NCI-H345 treated with DMSO at 0.1 percent for 48 hours (cell line): ENCODE results near the gene CCSER1.
"Not testable (repeated sequence)": the region's sequence is repeated elsewhere in the genome, so short reads cannot be mapped to it uniquely, and the experiment has no call there.

Source experiments
- DNase-seq: peaks from one replicate; lab custom pipeline; 2025; ENCODE audit not compliant: unreplicated experiment; lab: John Stamatoyannopoulos, UW

CCSER1 gene

GRCh38 chr4:91325495-91325894 is 1198.3 kb downstream of the CCSER1 start:
- DNase-seq, result no peak

DNA sequence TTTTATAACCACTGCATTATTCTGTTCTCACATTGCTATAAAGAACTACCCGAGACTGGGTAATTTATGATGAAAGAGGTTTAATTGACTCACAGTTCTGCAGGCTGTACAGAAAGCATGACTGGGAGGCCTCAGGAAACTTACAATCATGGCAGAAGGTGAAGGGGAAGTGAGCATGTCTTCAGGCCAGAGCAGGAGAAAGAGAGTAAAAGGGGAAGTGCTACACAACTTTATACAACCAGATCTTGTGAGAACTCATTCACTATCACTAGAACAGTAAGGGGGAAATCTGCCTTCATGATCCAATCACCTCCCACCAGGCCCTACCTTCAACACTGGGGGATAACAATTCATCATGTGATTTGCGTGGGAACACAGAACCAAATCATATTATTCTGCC is 1199.0 kb downstream of the CCSER1 start:
- not testable (repeated sequence) for DNase-seq

GRCh38 chr4:91330555-91331137 is 1203.5 kb downstream of the CCSER1 start:
- no peak for DNase-seq

DNA sequence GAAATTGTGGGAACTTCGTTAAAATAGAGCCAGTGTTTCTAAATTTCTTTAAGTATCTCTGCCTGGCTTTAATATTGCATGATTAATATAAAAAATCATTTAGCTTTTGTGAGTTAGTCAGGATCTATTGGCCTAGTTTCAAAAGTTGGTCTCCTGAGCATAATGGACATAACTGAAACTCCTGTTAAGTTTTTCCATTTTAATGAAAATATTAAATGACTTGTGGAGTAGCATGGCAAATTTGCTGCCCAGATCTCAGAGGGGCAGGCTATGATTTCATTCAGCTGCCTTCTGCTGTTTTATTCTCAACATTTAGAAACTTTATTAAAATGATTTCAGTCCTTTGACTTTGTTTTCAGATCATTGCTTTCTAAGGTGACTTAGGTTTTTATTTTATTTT is 1213.6 kb downstream of the CCSER1 start:
- DNase-seq, result no peak

GRCh38 chr4:91345632-91346031 is 1218.4 kb downstream of the CCSER1 start:
- no peak for DNase-seq

GRCh38 chr4:91356496-91356895 is 1229.3 kb downstream of the CCSER1 start:
- DNase-seq, result not testable (repeated sequence)

GRCh38 chr4:91358016-91358415 is 1230.8 kb downstream of the CCSER1 start:
- not testable (repeated sequence) for DNase-seq

GRCh38 chr4:91358621-91359020 is 1231.4 kb downstream of the CCSER1 start:
- DNase-seq, result not testable (repeated sequence)

DNA sequence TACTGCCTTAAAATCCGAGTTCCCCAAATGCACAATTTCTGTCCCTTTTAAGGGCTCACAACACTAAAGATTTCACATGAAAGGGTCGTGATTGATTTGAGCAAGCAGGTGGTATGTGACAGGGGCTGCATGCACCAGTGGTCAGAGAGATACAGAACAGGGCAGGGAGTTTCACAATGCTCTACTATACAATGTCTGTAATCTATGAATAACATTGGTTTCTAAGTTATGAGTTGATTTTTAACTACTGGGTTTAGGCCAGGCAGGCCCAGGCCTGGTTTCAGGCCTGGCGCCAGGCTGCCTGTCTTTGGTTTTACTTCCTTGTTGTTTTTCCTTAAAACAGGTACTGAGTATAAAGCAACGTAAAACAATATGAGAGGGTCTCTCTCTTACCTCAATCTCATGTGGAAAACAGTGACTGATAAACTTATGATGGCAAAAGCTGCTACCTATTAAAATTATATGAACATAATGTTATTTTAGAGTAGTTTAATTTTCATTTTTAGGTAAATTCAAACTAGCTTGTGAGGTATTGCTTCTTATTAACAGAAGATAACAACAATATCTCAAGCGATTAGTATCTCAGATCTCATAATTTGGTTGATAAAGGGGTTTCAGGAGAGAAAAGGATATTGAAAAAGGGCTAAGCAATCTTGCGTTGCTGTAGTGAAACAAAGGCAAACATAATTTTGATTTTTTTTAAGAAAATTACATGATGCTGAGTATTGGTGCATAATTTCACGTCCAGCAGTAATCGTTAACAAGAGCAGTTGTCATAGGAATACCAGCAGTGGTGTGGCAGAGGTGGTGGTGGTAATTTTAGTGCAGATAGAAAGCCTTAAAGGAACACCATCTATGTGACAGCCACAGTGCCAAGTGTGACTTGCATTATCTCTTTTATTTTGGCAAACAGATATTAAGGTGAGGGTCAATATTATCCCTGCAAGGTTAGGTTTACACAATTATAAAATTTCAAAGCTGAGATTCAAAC is 1232.1 kb downstream of the CCSER1 start:
- DNase-seq, result no peak

GRCh38 chr4:91362125-91362524 is 1234.9 kb downstream of the CCSER1 start:
- DNase-seq, result no peak

DNA sequence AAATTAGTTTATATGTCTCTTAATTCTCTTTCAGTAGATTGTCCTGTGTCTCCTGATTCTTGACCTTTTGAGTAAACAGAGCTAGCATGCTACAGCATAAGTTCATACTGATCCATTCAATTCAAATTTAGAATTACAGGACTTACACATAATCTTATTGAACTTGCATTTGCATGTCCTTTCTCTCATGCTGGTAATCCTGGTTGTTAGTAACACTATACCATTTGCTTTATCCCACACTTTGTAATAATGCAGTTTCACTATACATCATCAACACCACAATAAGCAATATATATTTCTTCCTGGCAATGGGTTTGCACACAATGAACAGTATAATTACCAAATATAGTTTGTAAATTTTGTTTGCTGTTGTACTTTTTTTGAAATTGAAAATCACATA is 1239.4 kb downstream of the CCSER1 start:
- DNase-seq, result no peak

DNA sequence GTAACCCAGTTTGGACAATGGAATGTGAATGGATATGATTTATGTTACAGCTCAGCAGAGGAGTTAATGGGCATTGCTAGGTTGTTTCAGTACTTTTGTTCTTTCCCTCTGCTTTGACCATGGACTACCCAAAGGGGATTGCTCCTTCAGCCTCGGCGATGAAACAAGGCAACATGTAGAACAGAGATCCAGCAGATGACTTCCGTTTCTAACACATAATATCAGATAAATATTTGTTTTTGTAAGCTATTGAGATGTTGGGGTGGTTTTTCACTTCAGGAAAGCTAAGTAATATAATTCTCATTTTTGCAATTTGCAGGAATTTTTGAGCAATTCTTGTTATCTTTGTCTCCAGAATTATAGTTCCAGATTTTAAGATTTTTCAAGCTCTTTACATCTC is 1241.9 kb downstream of the CCSER1 start:
- no peak for DNase-seq

GRCh38 chr4:91373546-91373945 is 1246.4 kb downstream of the CCSER1 start:
- DNase-seq, result no peak

DNA sequence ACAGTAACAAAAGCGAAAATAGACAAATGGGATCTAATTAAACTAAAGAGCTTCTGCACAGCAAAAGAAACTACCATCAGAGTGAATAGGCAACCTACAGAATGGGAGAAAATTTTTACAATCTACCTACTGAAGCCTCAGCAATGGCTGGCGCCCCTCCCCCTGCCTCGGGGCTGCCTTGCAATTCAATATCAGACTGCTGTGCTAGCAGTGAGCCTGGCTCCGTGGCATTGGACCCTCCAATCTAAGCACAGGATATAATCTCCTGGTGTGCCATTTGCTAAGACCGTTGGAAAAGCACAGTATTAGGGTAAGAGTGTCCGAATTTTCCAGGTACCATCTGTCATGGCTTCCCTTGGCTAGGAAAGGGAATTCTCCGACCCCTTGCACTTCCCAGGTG is 1278.2 kb downstream of the CCSER1 start:
- not testable (repeated sequence) for DNase-seq

DNA sequence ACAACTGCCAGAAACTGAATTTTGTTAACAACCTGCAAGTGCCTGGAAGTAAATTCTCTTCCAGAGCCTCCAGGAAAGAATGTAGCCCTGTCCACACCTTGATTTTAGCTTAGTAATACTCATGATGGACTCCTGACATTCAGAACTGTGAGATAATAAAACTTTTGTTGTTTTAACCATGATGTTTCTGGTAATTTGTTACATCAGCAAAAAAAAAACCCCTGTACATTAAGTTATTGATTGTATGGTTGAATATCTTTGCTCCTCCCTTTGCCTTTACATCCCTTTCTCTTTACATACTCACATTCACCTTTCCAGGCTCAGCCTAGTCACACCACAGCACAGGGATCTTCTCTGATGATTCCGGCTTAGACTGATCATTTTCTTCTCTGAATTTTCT is 1294.8 kb downstream of the CCSER1 start:
- DNase-seq, result no peak

GRCh38 chr4:91426725-91427124 is 1299.5 kb downstream of the CCSER1 start:
- DNase-seq, result no peak

DNA sequence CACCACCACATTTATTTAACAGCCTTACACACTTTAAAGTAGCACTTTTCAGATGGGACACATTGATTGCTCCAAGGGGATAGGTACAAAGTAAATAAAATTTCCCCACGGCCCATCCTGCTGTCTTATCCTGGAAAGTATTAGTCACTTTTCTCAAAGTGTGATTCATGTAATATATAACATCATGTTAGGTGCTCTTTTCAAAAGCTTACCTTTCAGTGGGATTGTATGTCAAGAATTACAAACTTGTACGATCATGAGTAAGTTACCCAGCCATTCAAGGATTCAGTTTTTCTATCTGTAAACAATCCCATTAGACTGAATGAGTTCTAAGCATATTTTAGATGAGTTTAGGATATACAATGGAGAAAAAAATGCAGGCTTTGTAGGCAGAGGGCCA is 1300.0 kb downstream of the CCSER1 start:
- no peak for DNase-seq

- DNase-seq, result no peak
These were observed 1307.4 kb downstream of the CCSER1 start for GRCh38 chr4:91434631-91435030.

- DNase-seq, result no peak
These were observed 1309.4 kb downstream of the CCSER1 start for GRCh38 chr4:91436556-91436955.

DNA sequence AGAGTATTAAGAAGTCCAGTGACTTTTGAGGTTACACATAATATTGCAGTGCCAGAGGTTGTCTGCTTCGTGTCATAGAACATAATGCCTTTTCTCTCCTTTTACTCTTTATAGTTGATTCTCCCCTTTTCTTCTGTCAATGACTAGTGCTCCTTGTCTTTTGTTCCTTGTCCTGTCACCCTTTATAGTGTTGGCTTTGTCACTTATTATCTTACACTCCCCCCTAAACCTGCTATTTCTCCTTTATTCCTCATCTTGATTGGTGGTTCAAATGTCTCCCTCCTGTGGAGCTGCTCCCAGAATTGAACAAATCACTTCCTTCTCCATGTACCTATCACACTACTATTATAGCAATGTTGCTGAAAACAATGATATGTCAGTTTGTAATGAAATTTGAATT is 1320.0 kb downstream of the CCSER1 start:
- no peak for DNase-seq

DNA sequence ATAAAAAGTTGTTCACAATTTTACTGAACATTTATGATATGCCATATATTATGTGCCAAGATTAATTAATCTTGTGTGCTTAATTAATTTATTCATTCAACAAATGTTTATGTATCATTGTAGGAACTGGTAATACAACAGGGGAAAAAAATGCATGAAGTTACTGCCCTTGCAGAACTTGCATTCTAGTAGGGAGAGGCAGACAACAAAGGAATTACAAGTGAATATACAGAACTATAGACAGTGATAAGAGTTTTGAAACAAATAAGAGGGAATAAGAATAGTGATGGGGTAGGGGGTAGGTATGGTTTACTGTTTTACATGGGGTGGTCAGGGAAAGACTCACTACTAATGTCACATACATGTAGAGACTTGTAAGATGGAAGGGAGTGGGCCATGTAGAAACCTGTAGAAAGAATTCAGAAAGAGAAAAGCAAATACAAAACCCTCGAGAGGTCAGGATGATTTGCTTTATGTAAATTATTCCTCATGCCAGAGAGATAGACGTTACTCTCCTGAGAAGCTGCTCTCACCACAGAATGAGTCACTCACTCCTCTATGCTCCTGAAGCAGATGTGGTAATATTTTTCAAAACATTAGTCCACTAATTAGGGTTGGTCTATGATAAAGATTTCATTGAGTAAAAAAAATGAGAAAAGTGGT is 1321.6 kb downstream of the CCSER1 start:
- DNase-seq, result no peak

- DNase-seq, result no peak
These were observed 1326.9 kb downstream of the CCSER1 start for GRCh38 chr4:91454111-91454510.
